Body of pancreas (tissue), 4 donors: ENCODE results near the gene FBXW8.

ENCODE experiments used
- POLR2A ChIP-seq, 3 donors: fragments of 450-650 bp; IDR thresholded peaks; one replicate each; pipeline ENCODE4 v1.6.1; 2016; ENCODE audit warnings: antibody characterized with exemption in 3 of 3, mild to moderate bottlenecking in 2 of 3
- TF ChIP-seq, protein P1 (sequence below), 7 experiments: fragments of 450-650 bp in 4 of 7; fragments of 200-600 bp in 3 of 7; sonication (generic) in 3 of 7; IDR thresholded peaks; one replicate each; pipeline ENCODE4 v1.5.1; 2016 to 2019; ENCODE audit warnings: antibody characterized with exemption in 7 of 7

- TF ChIP-seq, protein P1, sequence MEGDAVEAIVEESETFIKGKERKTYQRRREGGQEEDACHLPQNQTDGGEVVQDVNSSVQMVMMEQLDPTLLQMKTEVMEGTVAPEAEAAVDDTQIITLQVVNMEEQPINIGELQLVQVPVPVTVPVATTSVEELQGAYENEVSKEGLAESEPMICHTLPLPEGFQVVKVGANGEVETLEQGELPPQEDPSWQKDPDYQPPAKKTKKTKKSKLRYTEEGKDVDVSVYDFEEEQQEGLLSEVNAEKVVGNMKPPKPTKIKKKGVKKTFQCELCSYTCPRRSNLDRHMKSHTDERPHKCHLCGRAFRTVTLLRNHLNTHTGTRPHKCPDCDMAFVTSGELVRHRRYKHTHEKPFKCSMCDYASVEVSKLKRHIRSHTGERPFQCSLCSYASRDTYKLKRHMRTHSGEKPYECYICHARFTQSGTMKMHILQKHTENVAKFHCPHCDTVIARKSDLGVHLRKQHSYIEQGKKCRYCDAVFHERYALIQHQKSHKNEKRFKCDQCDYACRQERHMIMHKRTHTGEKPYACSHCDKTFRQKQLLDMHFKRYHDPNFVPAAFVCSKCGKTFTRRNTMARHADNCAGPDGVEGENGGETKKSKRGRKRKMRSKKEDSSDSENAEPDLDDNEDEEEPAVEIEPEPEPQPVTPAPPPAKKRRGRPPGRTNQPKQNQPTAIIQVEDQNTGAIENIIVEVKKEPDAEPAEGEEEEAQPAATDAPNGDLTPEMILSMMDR (IDR thresholded peaks at IDR 0.05): no peak
- TF ChIP-seq POLR2A (IDR thresholded peaks at IDR 0.05): no peak
Measured at GRCh38 chr12:117028254-117028653, 117.5 kb downstream of the FBXW8 start.
